Measurements from ENCODE around the gene DHRS7B.

The DHRS7B gene

DNA sequence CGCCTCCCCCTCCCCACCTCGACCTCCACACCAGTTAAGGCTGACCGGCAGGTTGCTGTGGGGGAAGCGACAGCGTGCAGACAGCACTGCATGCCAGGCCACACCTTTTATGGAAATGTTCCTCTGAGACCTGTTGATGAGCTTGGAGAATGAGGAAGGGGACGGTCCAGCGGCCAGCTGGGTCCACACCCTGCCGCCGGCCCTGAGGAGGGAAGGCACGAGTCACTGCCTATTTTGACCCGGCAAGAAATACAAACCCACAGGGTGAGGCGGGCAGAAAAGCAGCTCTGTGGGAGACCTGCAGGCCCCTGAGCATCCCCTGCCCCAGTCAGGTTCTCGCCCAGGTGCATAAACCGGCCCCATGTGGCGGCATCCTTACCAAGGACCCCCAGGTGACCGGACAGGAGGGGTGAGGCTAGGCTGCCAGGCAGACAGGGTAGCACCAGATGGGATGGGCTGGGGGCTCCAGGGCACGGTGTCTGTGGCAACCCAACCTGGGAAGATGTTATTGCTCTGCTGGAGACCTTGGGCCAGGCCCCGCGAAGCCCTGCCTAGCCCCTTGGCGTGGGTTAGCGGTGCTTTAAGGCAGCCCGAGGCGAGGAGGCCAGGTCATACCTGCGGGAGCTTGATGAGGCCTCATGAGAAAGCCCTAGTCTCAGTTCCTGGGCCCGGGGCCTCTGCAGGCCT is 113.7 kb downstream of the DHRS7B start:
- no peak for DNase-seq (ENCODE audit: low read depth)

Data from activated T-cell treated with anti-CD3 and anti-CD28 coated beads for 1 hour (primary cell).